ENCODE results near the gene SLC24A3. TPM values are rescaled to one million over a fixed set of nuclear protein-coding genes. Genes with fewer than 3 reads are reported as not detected.

Gene SLC24A3
- total RNA-seq, 1 experiment from 2014 or later = not detected

DNA sequence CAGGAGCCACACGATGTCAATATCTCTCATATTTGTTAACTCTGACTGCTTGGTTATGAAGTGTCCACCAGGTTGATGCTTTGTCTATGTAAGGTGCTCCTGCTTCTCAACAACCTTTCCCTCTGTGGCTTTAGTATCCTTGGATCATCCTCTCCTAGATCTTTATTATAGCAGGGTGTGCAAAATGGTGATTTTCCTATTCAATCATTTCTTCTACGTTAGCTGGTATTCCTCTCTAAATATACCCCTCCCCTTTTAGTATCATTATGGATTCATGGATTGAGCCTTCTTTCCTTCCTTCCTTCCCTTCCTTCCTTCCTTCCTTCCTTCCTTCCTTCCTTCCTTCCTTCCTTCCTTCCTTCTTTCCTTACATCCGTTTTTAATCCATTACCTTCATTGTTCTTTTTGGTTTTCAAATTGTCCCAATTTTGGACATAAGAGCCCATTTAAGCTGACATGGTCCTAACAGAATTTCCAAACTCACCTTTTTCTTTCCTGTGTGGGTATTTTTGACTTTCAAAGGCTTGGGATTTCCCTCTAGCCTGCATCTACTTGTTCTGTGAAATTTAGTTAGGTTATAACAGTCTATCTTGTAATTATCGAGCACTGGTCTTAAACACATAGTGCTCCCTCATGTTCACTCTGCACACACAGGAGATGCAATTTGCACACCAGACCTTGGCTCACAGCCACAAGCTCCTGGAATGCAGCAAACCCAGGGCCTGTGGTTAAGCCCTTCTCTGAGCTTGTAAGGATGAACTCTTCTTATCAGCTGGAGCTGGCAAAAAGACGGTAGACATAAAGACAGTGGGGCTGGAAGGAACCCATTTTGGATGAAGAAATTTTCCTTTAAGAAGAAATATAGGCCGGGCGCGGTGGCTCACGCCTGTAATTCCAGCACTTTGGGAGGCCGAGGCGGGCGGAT lies 109.9 kb downstream of the SLC24A3 start:
- no peak for DNase-seq (ENCODE audit: low spot score)
- in situ Hi-C loops (cut with HindIII; ENCODE audit: low sequenced_read_pairs) = no loop called here

- DNase-seq (ENCODE audit: low spot score) = no peak
- in situ Hi-C loops (cut with HindIII; ENCODE audit: low sequenced_read_pairs) = no loop called here
Observed at GRCh38 chr20:19327401-19327800, 115.0 kb downstream of the SLC24A3 start.

- no peak for DNase-seq (ENCODE audit: low spot score)
- in situ Hi-C loops (cut with HindIII; ENCODE audit: low sequenced_read_pairs) = no loop called here
Observed at GRCh38 chr20:19328676-19329075, 116.2 kb downstream of the SLC24A3 start.

- in situ Hi-C loops (cut with HindIII; ENCODE audit: low sequenced_read_pairs) = no loop called here
Observed at GRCh38 chr20:19330038-19330437, 117.6 kb downstream of the SLC24A3 start.

DNA sequence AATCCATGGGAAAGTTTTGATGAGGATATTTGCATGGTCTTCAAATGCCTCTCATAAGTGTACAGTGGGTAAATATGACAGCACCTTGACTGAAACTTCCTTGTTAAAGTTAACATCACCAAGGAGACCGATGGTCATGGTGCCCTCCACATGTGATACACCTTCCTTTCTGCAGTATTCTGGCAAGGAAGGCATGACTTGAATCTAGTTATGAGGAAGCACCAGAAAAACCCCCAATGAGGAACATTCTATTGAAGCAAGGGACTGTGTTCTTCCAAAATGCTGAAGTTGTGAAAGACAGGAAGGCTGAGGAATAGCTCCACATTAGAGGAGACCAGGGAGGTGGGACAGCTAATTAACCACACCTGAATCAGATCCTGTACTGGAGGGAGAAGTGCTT lies 118.3 kb downstream of the SLC24A3 start:
- in situ Hi-C loops (cut with HindIII; ENCODE audit: low sequenced_read_pairs) = no loop called here

More at GRCh38 chr20:19330038-19330437, 117.6 kb downstream of the SLC24A3 start:
- DNase-seq (ENCODE audit: low spot score) = no peak

GRCh38 chr20:19333563-19333962 lies 121.1 kb downstream of the SLC24A3 start:
- in situ Hi-C loops (cut with HindIII; ENCODE audit: low sequenced_read_pairs) = no loop called here
- no peak for DNase-seq (ENCODE audit: low spot score)

More for the DNA sequence above, 118.3 kb downstream of the SLC24A3 start:
- DNase-seq (ENCODE audit: low spot score) = no peak

GRCh38 chr20:19335341-19335740 lies 122.9 kb downstream of the SLC24A3 start:
- DNase-seq (ENCODE audit: low spot score) = no peak
- in situ Hi-C loops (cut with HindIII; ENCODE audit: low sequenced_read_pairs) = no loop called here

DNA sequence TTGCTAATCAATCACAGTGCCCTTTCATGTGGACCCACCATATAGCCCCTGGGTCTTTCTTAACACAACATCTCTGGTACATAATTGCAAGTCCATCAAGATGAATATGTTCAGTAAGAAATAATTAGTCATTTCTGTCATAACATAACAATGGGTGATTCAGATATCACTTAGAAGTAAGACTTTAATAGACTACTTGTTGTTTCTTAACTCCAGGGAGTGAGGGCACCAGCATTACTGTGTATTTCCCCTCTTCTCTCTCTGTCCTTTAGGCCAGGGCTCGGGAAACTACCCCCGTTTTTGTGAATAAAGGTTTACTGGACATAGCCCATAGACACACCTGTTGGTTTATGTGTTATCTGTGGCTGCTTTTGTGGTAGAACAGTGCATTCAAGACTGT lies 123.5 kb downstream of the SLC24A3 start:
- in situ Hi-C loops (cut with HindIII; ENCODE audit: low sequenced_read_pairs) = no loop called here
- DNase-seq (ENCODE audit: low spot score) = no peak

- no peak for DNase-seq (ENCODE audit: low spot score)
- in situ Hi-C loops (cut with HindIII; ENCODE audit: low sequenced_read_pairs) = no loop called here
Observed at GRCh38 chr20:19336631-19337030, 124.2 kb downstream of the SLC24A3 start.

GRCh38 chr20:19338380-19338779 lies 125.9 kb downstream of the SLC24A3 start:
- no peak for DNase-seq (ENCODE audit: low spot score)
- in situ Hi-C loops (cut with HindIII; ENCODE audit: low sequenced_read_pairs) = no loop called here

GRCh38 chr20:19338960-19339359 lies 126.5 kb downstream of the SLC24A3 start:
- DNase-seq (ENCODE audit: low spot score) = peak; percentile 21
- in situ Hi-C loops (cut with HindIII; ENCODE audit: low sequenced_read_pairs) = no loop called here

- no peak for DNase-seq (ENCODE audit: low spot score)
- in situ Hi-C loops (cut with HindIII; ENCODE audit: low sequenced_read_pairs) = no loop called here
Observed at GRCh38 chr20:19341348-19342053, 129.1 kb downstream of the SLC24A3 start.

DNA sequence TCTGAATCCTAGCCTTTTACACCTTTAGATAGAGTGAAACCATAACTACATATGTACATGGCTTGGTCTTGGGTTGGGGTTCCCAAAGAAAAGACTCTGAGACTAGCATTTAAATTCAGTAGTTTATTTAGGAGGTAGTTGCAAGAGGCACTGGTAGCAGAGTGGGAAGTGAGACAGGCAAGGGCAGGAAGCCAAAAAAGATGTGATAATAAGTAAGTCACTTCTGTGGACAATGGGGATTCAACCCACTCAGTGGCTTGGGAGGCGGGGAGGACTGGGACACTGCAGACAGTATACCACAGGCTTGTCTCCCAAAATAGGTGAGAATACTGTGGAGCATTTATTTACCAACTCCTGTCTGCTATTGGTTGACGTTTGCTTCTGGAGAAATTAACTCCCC lies 131.9 kb downstream of the SLC24A3 start:
- no peak for DNase-seq (ENCODE audit: low spot score)
- in situ Hi-C loops (cut with HindIII; ENCODE audit: low sequenced_read_pairs) = no loop called here

- DNase-seq (ENCODE audit: low spot score) = no peak
- in situ Hi-C loops (cut with HindIII; ENCODE audit: low sequenced_read_pairs) = no loop called here
Observed at GRCh38 chr20:19347943-19348456, 135.6 kb downstream of the SLC24A3 start.

GRCh38 chr20:19348582-19348981 lies 136.1 kb downstream of the SLC24A3 start:
- in situ Hi-C loops (cut with HindIII; ENCODE audit: low sequenced_read_pairs) = no loop called here
- no peak for DNase-seq (ENCODE audit: low spot score)

DNA sequence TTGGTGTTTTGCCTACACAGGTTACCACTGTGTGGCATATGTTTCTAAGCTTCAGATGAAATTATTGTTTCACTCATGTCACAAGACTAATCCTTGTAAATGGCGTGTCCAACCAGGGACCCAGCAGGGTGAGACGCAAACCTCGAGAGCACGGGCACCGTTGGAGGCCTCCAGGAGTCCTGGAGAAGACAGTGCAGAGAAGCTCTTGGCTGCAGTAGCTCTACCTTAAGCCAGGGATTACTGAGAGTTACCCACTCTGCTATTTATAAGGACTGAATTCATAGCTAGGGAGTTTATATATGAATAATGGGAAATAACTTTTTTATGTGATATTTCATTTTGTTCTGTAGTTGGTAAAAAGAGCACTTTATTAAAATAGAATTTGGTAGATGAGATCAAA lies 137.4 kb downstream of the SLC24A3 start:
- DNase-seq (ENCODE audit: low spot score) = no peak

GRCh38 chr20:19351542-19351941 lies 139.1 kb downstream of the SLC24A3 start:
- in situ Hi-C loops (cut with HindIII; ENCODE audit: low sequenced_read_pairs) = no loop called here
- DNase-seq (ENCODE audit: low spot score) = no peak

More for the DNA sequence above, 137.4 kb downstream of the SLC24A3 start:
- in situ Hi-C loops (cut with HindIII; ENCODE audit: low sequenced_read_pairs) = no loop called here

DNA sequence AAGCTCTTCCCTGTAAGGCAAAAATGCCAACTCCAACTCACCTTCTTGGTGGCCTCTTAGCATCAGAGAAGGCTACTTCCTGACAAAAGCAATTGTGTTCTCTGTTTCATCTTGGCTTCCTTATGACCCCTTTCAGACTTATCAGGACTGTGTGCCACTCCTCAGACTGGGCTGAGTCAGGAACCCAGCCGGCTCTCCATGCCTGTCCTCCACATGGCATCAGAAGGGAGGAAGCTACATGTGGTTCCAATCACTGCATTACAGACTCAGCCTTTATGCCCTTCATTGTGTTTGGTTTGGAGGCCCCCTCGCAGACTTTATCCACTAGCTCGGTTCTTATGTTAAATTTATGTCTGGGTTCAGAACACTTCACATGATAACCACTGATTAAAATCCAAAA lies 142.5 kb downstream of the SLC24A3 start:
- in situ Hi-C loops (cut with HindIII; ENCODE audit: low sequenced_read_pairs) = no loop called here

DNA sequence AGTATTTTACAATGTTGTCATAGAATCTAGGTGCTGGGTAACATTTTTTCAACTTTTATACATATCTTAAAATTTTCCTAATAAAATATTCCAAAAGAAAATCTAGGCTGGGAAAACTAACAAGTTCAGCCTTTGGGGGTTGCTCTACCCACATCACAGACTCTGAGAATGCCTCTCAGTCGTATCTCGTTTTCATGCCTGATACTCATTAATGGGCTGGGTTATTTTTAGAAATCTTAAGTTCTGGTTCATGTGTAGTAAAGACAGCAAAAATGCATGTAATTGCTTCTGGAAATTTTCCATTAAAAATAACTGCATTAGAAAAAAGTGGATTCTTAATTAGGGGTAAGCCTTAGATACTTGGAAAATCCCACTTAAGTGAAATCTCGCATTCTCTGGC lies 149.3 kb downstream of the SLC24A3 start:
- DNase-seq (ENCODE audit: low spot score) = no peak
- in situ Hi-C loops (cut with HindIII; ENCODE audit: low sequenced_read_pairs) = no loop called here

More for the DNA sequence above, 142.5 kb downstream of the SLC24A3 start:
- DNase-seq (ENCODE audit: low spot score) = no peak

DNA sequence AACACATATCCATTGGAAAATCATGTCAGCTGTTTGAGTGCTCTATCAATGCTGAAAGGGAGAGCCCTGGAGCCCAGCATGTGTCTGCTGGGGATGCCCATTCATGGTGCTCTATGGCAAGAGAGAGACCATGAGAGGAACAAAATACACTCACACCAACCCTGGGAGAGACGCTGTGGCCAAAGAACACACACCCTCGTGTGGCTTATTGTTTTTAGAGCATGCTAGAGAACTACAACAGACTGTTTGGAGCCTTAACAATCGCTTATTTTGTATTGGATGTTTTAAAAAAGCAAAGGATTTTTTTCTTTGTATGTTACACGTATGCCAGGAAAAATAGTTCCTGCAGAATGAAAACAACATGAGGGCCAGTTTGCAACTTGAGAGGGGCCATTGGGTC lies 151.0 kb downstream of the SLC24A3 start:
- DNase-seq (ENCODE audit: low spot score) = no peak
- in situ Hi-C loops (cut with HindIII; ENCODE audit: low sequenced_read_pairs) = no loop called here

All from G401 (cell line).